Heart right ventricle (tissue), 16 donors: ENCODE measurements around the gene TMEM107. TPM values are rescaled to one million over a fixed set of nuclear protein-coding genes. Genes with fewer than 3 reads are reported as not detected.

Source experiments
- ATAC-seq, 8 donors: fragments of 200-7000 bp; cut with Tn5 transposase; one replicate each; pipeline ENCODE4 v1.9.1; 2020; ENCODE audit warnings: mild to moderate bottlenecking in 8 of 8, moderate library complexity in 8 of 8, moderate number of reproducible peaks in 1 of 8
- DNase-seq, 2 donors: peaks; one replicate each; pipeline ENCODE4 v3.0.0-alpha.2; 2020
- H3K27ac ChIP-seq, 10 donors: fragments of 200-600 bp; sonication (generic) in 2 of 10; one replicate each; pipeline versions ENCODE4 v1.5.0 to v1.8.0; 2020 to 2022; ENCODE audit warnings: mild to moderate bottlenecking in 3 of 10
- H3K27me3 ChIP-seq, 7 donors: fragments of 200-600 bp; one replicate each; pipeline ENCODE4 v1.8.0; 2021 to 2022; ENCODE audit warnings: mild to moderate bottlenecking in 2 of 7
- H3K36me3 ChIP-seq, 9 donors: fragments of 200-600 bp; sonication (generic) in 1 of 9; one replicate each; pipeline versions ENCODE4 v1.5.0 to v1.8.0; 2020 to 2022; ENCODE audit warnings: mild to moderate bottlenecking in 2 of 9
- H3K4me1 ChIP-seq, 9 donors: fragments of 200-600 bp; sonication (generic) in 1 of 9; one replicate each; pipeline versions ENCODE4 v1.5.0 to v1.8.0; 2020 to 2022; ENCODE audit warnings: mild to moderate bottlenecking in 4 of 9
- H3K4me3 ChIP-seq, 10 donors: fragments of 200-600 bp; sonication (generic) in 2 of 10; one replicate each; pipeline versions ENCODE4 v1.5.0 to v1.8.0; 2020 to 2022; ENCODE audit warnings: mild to moderate bottlenecking in 7 of 10, moderate library complexity in 2 of 10
- H3K9me3 ChIP-seq, 11 donors: fragments of 200-600 bp in 10 of 11; sonication (generic) in 2 of 11; one replicate each; pipeline versions ENCODE4 v1.5.0 to v1.8.0; 2013 to 2022; ENCODE audit warnings: mild to moderate bottlenecking in 2 of 11, control low read depth in 1 of 11, moderate library complexity in 1 of 11
- WGBS, 2 donors: extraction: QIAGEN DNeasy Blood & Tissue Kit; methylation state at CpG; one replicate each; pipeline ENCODE4 v1.1.7; 2013; ENCODE audit warnings: inconsistent platforms in 1 of 2; 5-methylcytosine and 5-hydroxymethylcytosine counted together
- intact Hi-C, 10 donors: fragments of 100-400 bp; cut with DNase I; formaldehyde crosslinking; loops; one replicate each; pipeline versions ENCODE4 v1.11.1 to v1.14.2; 2022
- polyA plus RNA-seq, 2 donors: library from polyadenylated mRNA; stranded (reverse); fragments of 200-250 nt; gene quantifications; one replicate each; pipeline ENCODE4 v1.2.3, GENCODE V29; 2013
- total RNA-seq, 10 donors: library from RNA; stranded (reverse); fragmentation: NEBNext Ultra II Directional in 3 of 10; extraction: Animal tissue kit (Norgen Biotek cat#: 25700) in 3 of 10; gene quantifications; one replicate each; pipeline versions ENCODE4 v1.2.1 to v1.2.4, GENCODE V29; 2021 to 2023
- TF ChIP-seq, protein P1 (sequence below), 9 donors: fragments of 200-600 bp; sonication (generic) in 2 of 9; IDR thresholded peaks; one replicate each; pipeline versions ENCODE4 v1.5.0 to v1.8.0; 2021 to 2022; ENCODE audit warnings: antibody characterized with exemption in 9 of 9, mild to moderate bottlenecking in 5 of 9, moderate library complexity in 1 of 9
- donor health status: Arrhythmogenic right ventricular cardiomyopathy.
- donor health status: ischemic (EF 13 %, LVEDD 7.1; RV severe dilation, severe dysfunction).
- donor health status: healthy with polysubstance abuse.
- donor health status: DM: no; HTN: yes; CAD: no.
- donor health status: DM: no; HTN: no; CAD: no.
- donor health status: ischemic (EF 25% LVEDD 6.9; RV normal size, moderate dysfunction).
- donor health status: ischemic (EF 25% LVEDD 5.7; RV mildly dilated, moderate dysfunction).
- donor health status: healthy.
- donor health status: DM: yes; HTN: yes; CAD: no.
- donor health status: Ischemic cardiomyopathy.
- donor health status: ischemic (EF 35%, LVEDD 5.7; RV mildly dilated, moderate dysfunction).
- donor health status: nonischemic (EF 11% LVEDD 7.7; RV severe dilation, severe dysfunction).
- donor health status: DM: yes; HTN: yes; CAD: no.
- donor health status: PGD.
- donor health status: ischemic (EF 29% LVEDD 5.4; RV normal size, mild dysfunction).
- donor health status: nonischemic (EF 23%, LVEDD 6.1; RV moderate dilation, normal function).

Gene TMEM107
- total and polyA plus RNA-seq, 12 donors: 4.5 to 15.2 (median 7.3) TPM

- peaks cover 28 to 63% (median 41%) of the 10 kb centered on the region in 9 donors for H3K4me1 ChIP-seq
Measured at GRCh38 chr17:8148560-8148959, 27.6 kb downstream of the TMEM107 start.

GRCh38 chr17:8147805-8148404 is 28.3 kb downstream of the TMEM107 start:
- no peaks in the 10 kb centered on the region for H3K27me3 ChIP-seq
- no peak overlapping the region for H3K4me3 ChIP-seq
- H3K9me3 ChIP-seq: no peaks in the 10 kb centered on the region
- no peak for ATAC-seq
- DNase-seq: no peak
- TF ChIP-seq, protein P1, sequence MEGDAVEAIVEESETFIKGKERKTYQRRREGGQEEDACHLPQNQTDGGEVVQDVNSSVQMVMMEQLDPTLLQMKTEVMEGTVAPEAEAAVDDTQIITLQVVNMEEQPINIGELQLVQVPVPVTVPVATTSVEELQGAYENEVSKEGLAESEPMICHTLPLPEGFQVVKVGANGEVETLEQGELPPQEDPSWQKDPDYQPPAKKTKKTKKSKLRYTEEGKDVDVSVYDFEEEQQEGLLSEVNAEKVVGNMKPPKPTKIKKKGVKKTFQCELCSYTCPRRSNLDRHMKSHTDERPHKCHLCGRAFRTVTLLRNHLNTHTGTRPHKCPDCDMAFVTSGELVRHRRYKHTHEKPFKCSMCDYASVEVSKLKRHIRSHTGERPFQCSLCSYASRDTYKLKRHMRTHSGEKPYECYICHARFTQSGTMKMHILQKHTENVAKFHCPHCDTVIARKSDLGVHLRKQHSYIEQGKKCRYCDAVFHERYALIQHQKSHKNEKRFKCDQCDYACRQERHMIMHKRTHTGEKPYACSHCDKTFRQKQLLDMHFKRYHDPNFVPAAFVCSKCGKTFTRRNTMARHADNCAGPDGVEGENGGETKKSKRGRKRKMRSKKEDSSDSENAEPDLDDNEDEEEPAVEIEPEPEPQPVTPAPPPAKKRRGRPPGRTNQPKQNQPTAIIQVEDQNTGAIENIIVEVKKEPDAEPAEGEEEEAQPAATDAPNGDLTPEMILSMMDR (IDR thresholded peaks at IDR 0.05): no peak
- 90 to 93% methylated on average over 13 of the region's 13 CpGs for WGBS, 2 donors
- H3K36me3 ChIP-seq: peaks cover 58 to 79% (median 78%) of the 10 kb centered on the region in 9 donors
- intact Hi-C loops: no loop called here
- peaks cover 22 to 56% (median 35%) of the 10 kb centered on the region in 9 donors for H3K4me1 ChIP-seq
- H3K27ac ChIP-seq: peak overlapping the region in 6 of 10 donors; percentile 13 to 100 (median 34)

More at GRCh38 chr17:8148560-8148959, 27.6 kb downstream of the TMEM107 start:
- H3K9me3 ChIP-seq: no peaks in the 10 kb centered on the region
- DNase-seq (no peak), ATAC-seq (no peak)
- H3K27ac ChIP-seq: peak overlapping the region in 5 of 10 donors; percentile 17 to 100 (median 30)
- peaks cover 52 to 79% (median 72%) of the 10 kb centered on the region in 9 donors for H3K36me3 ChIP-seq
- no peaks in the 10 kb centered on the region for H3K27me3 ChIP-seq
- TF ChIP-seq, protein P1 (IDR thresholded peaks at IDR 0.05): no peak
- no peak overlapping the region for H3K4me3 ChIP-seq
- WGBS, 2 donors: 87 to 89% methylated on average over 13 of the region's 13 CpGs
- intact Hi-C loops: no loop called here

DNA sequence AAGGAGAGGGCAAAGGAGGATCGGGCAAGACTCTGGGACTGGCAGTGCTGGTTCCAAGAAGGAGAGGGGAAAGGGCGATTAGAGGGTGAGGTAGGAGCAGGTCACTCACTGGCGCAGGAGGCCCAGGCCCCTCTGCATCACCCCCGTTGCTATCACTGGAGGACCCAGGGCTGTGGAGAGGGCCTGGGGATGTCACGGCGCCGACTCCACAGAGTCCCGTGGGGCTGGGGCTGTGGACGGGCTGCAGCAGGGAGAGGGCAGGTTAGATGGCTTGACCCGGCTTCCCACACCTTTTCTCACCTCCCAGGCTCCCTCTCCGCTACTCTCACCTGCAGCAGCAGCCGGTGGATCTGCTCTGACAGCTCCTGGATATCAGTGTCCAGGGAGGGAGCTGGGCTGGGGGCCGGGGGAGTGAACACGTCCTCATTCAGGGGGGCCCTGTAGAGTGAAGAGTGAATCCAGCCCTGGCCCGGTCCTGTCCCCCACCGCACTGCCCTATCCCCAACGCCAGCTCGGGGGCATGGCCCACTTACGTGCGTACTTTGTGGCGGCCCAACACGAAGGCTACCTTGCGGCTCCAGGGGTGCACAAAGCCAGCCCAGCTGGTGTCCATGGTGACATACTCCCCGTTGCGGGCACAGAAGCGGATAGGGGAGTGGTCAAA is 28.9 kb downstream of the TMEM107 start:
- H3K4me1 ChIP-seq: peaks cover 18 to 50% (median 35%) of the 10 kb centered on the region in 9 donors
- no peaks in the 10 kb centered on the region for H3K9me3 ChIP-seq
- H3K36me3 ChIP-seq: peaks cover 64 to 85% (median 84%) of the 10 kb centered on the region in 9 donors
- ATAC-seq: no peak
- TF ChIP-seq, protein P1 (IDR thresholded peaks at IDR 0.05): no peak
- no peak overlapping the region for H3K4me3 ChIP-seq
- peak overlapping the region in 5 of 10 donors; percentile 13 to 100 (median 38) for H3K27ac ChIP-seq
- WGBS, 2 donors: 86 to 92% methylated on average over 23 to 26 of the region's 26 CpGs
- DNase-seq: no peak
- no peaks in the 10 kb centered on the region for H3K27me3 ChIP-seq
- intact Hi-C loops: no loop called here

GRCh38 chr17:8146381-8147140 is 29.6 kb downstream of the TMEM107 start:
- intact Hi-C loops: no loop called here
- DNase-seq (no peak), ATAC-seq (no peak)
- H3K27ac ChIP-seq: peak overlapping the region in 5 of 10 donors; percentile 30 to 100 (median 43)
- H3K27me3 ChIP-seq: no peaks in the 10 kb centered on the region
- peaks cover 17 to 44% (median 34%) of the 10 kb centered on the region in 9 donors for H3K4me1 ChIP-seq
- 91 to 92% methylated on average over 14 of the region's 14 CpGs for WGBS, 2 donors
- TF ChIP-seq, protein P1 (IDR thresholded peaks at IDR 0.05): no peak
- no peaks in the 10 kb centered on the region for H3K9me3 ChIP-seq
- no peak overlapping the region for H3K4me3 ChIP-seq
- peaks cover 66 to 93% (median 92%) of the 10 kb centered on the region in 9 donors for H3K36me3 ChIP-seq
